ENCODE measurements around the gene CELF4.

CELF4 gene

GRCh38 chr18:37303009-37303408 is 262.6 kb downstream of the CELF4 start:
- intact Hi-C loops (cut with micrococcal nuclease): no loop called here
- H3K9me3 Mint-ChIP-seq: no peaks in the 10 kb centered on the region
- no peaks in the 10 kb centered on the region for H3K36me3 Mint-ChIP-seq (ENCODE audit: low read depth)
- H3K4me1 Mint-ChIP-seq (ENCODE audit: low read depth): peaks cover 6% of the 10 kb centered on the region
- no peaks in the 10 kb centered on the region for H3K27me3 Mint-ChIP-seq
- H3K27ac Mint-ChIP-seq: no peak overlapping the region
- no peak overlapping the region for H3K4me3 Mint-ChIP-seq

GRCh38 chr18:37302519-37302918 is 263.1 kb downstream of the CELF4 start:
- intact Hi-C loops (cut with micrococcal nuclease): no loop called here
- no peaks in the 10 kb centered on the region for H3K9me3 Mint-ChIP-seq
- H3K27me3 Mint-ChIP-seq: no peaks in the 10 kb centered on the region
- no peak overlapping the region for H3K27ac Mint-ChIP-seq
- no peak overlapping the region for H3K4me3 Mint-ChIP-seq
- H3K4me1 Mint-ChIP-seq (ENCODE audit: low read depth): peaks cover 6% of the 10 kb centered on the region
- no peaks in the 10 kb centered on the region for H3K36me3 Mint-ChIP-seq (ENCODE audit: low read depth)

GRCh38 chr18:37299471-37300304 is 265.9 kb downstream of the CELF4 start:
- no peak overlapping the region for H3K4me3 Mint-ChIP-seq
- H3K4me1 Mint-ChIP-seq (ENCODE audit: low read depth): peaks cover 6% of the 10 kb centered on the region
- H3K9me3 Mint-ChIP-seq: no peaks in the 10 kb centered on the region
- intact Hi-C loops (cut with micrococcal nuclease): no loop called here
- H3K27me3 Mint-ChIP-seq: no peaks in the 10 kb centered on the region
- H3K36me3 Mint-ChIP-seq (ENCODE audit: low read depth): no peaks in the 10 kb centered on the region
- no peak overlapping the region for H3K27ac Mint-ChIP-seq

GRCh38 chr18:37298816-37299215 is 266.8 kb downstream of the CELF4 start:
- no peaks in the 10 kb centered on the region for H3K27me3 Mint-ChIP-seq
- no peaks in the 10 kb centered on the region for H3K36me3 Mint-ChIP-seq (ENCODE audit: low read depth)
- intact Hi-C loops (cut with micrococcal nuclease): no loop called here
- no peak overlapping the region for H3K4me3 Mint-ChIP-seq
- H3K4me1 Mint-ChIP-seq (ENCODE audit: low read depth): peaks cover 6% of the 10 kb centered on the region
- H3K9me3 Mint-ChIP-seq: no peaks in the 10 kb centered on the region
- no peak overlapping the region for H3K27ac Mint-ChIP-seq

- no peak overlapping the region for H3K27ac Mint-ChIP-seq
- no peaks in the 10 kb centered on the region for H3K36me3 Mint-ChIP-seq (ENCODE audit: low read depth)
- no peaks in the 10 kb centered on the region for H3K27me3 Mint-ChIP-seq
- H3K9me3 Mint-ChIP-seq: no peaks in the 10 kb centered on the region
- H3K4me1 Mint-ChIP-seq (ENCODE audit: low read depth): peaks cover 6% of the 10 kb centered on the region
- no peak overlapping the region for H3K4me3 Mint-ChIP-seq
- intact Hi-C loops (cut with micrococcal nuclease): no loop called here
Measured at GRCh38 chr18:37297106-37297505, 268.5 kb downstream of the CELF4 start.

GRCh38 chr18:37294951-37295350 is 270.6 kb downstream of the CELF4 start:
- Mint-ChIP-seq H3K27me3 (no peaks in the 10 kb centered on the region), H3K9me3 (no peaks in the 10 kb centered on the region), H3K36me3 (ENCODE audit: low read depth) (no peaks in the 10 kb centered on the region), H3K4me3 (no peak overlapping the region), H3K27ac (no peak overlapping the region), H3K4me1 (ENCODE audit: low read depth) (peaks cover 6% of the 10 kb centered on the region)
- intact Hi-C loops (cut with micrococcal nuclease): no loop called here

- Mint-ChIP-seq H3K27me3 (no peaks in the 10 kb centered on the region), H3K9me3 (no peaks in the 10 kb centered on the region), H3K4me3 (no peak overlapping the region), H3K4me1 (ENCODE audit: low read depth) (no peaks in the 10 kb centered on the region), H3K36me3 (ENCODE audit: low read depth) (no peaks in the 10 kb centered on the region), H3K27ac (no peak overlapping the region)
- intact Hi-C loops (cut with micrococcal nuclease): no loop called here
Measured at GRCh38 chr18:37293359-37293758, 272.2 kb downstream of the CELF4 start.

- intact Hi-C loops (cut with micrococcal nuclease): no loop called here
- H3K4me3 Mint-ChIP-seq: no peak overlapping the region
- no peaks in the 10 kb centered on the region for H3K36me3 Mint-ChIP-seq (ENCODE audit: low read depth)
- no peaks in the 10 kb centered on the region for H3K9me3 Mint-ChIP-seq
- no peak overlapping the region for H3K27ac Mint-ChIP-seq
- no peaks in the 10 kb centered on the region for H3K27me3 Mint-ChIP-seq
- H3K4me1 Mint-ChIP-seq (ENCODE audit: low read depth): no peaks in the 10 kb centered on the region
Measured at GRCh38 chr18:37289423-37289822, 276.2 kb downstream of the CELF4 start.

GRCh38 chr18:37287601-37288000 is 278.0 kb downstream of the CELF4 start:
- H3K27me3 Mint-ChIP-seq: no peaks in the 10 kb centered on the region

GRCh38 chr18:37286801-37287200 is 278.8 kb downstream of the CELF4 start:
- no peaks in the 10 kb centered on the region for H3K27me3 Mint-ChIP-seq
- H3K36me3 Mint-ChIP-seq (ENCODE audit: low read depth): no peaks in the 10 kb centered on the region
- no peak overlapping the region for H3K27ac Mint-ChIP-seq
- no peaks in the 10 kb centered on the region for H3K4me1 Mint-ChIP-seq (ENCODE audit: low read depth)
- no peak overlapping the region for H3K4me3 Mint-ChIP-seq
- intact Hi-C loops (cut with micrococcal nuclease): no loop called here
- no peaks in the 10 kb centered on the region for H3K9me3 Mint-ChIP-seq

More at GRCh38 chr18:37287601-37288000, 278.0 kb downstream of the CELF4 start:
- no peak overlapping the region for H3K4me3 Mint-ChIP-seq
- H3K36me3 Mint-ChIP-seq (ENCODE audit: low read depth): no peaks in the 10 kb centered on the region
- H3K9me3 Mint-ChIP-seq: no peaks in the 10 kb centered on the region
- intact Hi-C loops (cut with micrococcal nuclease): no loop called here
- no peak overlapping the region for H3K27ac Mint-ChIP-seq
- H3K4me1 Mint-ChIP-seq (ENCODE audit: low read depth): no peaks in the 10 kb centered on the region

GRCh38 chr18:37285825-37286224 is 279.8 kb downstream of the CELF4 start:
- no peak overlapping the region for H3K27ac Mint-ChIP-seq
- H3K4me1 Mint-ChIP-seq (ENCODE audit: low read depth): no peaks in the 10 kb centered on the region
- intact Hi-C loops (cut with micrococcal nuclease): no loop called here
- H3K36me3 Mint-ChIP-seq (ENCODE audit: low read depth): no peaks in the 10 kb centered on the region
- no peak overlapping the region for H3K4me3 Mint-ChIP-seq
- no peaks in the 10 kb centered on the region for H3K27me3 Mint-ChIP-seq
- no peaks in the 10 kb centered on the region for H3K9me3 Mint-ChIP-seq

GRCh38 chr18:37284260-37284659 is 281.3 kb downstream of the CELF4 start:
- Mint-ChIP-seq H3K4me3 (no peak overlapping the region), H3K9me3 (no peaks in the 10 kb centered on the region), H3K36me3 (ENCODE audit: low read depth) (no peaks in the 10 kb centered on the region), H3K4me1 (ENCODE audit: low read depth) (no peaks in the 10 kb centered on the region), H3K27ac (no peak overlapping the region), H3K27me3 (no peaks in the 10 kb centered on the region)
- intact Hi-C loops (cut with micrococcal nuclease): no loop called here

GRCh38 chr18:37282386-37283037 is 283.1 kb downstream of the CELF4 start:
- no peaks in the 10 kb centered on the region for H3K9me3 Mint-ChIP-seq
- intact Hi-C loops (cut with micrococcal nuclease): no loop called here
- H3K27me3 Mint-ChIP-seq: peaks cover 5% of the 10 kb centered on the region
- no peaks in the 10 kb centered on the region for H3K4me1 Mint-ChIP-seq (ENCODE audit: low read depth)
- no peak overlapping the region for H3K4me3 Mint-ChIP-seq
- no peaks in the 10 kb centered on the region for H3K36me3 Mint-ChIP-seq (ENCODE audit: low read depth)
- H3K27ac Mint-ChIP-seq: no peak overlapping the region

- Mint-ChIP-seq H3K4me1 (ENCODE audit: low read depth) (no peaks in the 10 kb centered on the region), H3K36me3 (ENCODE audit: low read depth) (no peaks in the 10 kb centered on the region), H3K4me3 (no peak overlapping the region), H3K9me3 (no peaks in the 10 kb centered on the region), H3K27me3 (peaks cover 14% of the 10 kb centered on the region), H3K27ac (no peak overlapping the region)
- intact Hi-C loops (cut with micrococcal nuclease): no loop called here
Measured at GRCh38 chr18:37280701-37281393, 284.8 kb downstream of the CELF4 start.
